DND-41 (cell line): ENCODE data around the gene ZNF688.

Experiments used
- ATAC-seq: fragments of 200-7000 bp; cut with Tn5 transposase; 3 replicates; pipeline ENCODE4 v1.9.1; 2021; ENCODE audit warnings: low read depth; ENCODE audit not compliant: insufficient read depth
- DNase-seq: peaks from one replicate; pipeline ENCODE4 v3.0.0-alpha.2; 2020
- H2AFZ ChIP-seq: 2 replicates; pipeline ENCODE4 v1.6.0; 2012; ENCODE audit warnings: low read depth, low read length
- H3K27ac ChIP-seq: 2 replicates; pipeline ENCODE4 v1.5.1; 2012; ENCODE audit warnings: low read length, inconsistent platforms
- H3K27me3 ChIP-seq: fragments of 200-600 bp; sonication (generic); 2 replicates; pipeline ENCODE4 v1.6.0; 2012; ENCODE audit warnings: low read length, mild to moderate bottlenecking, inconsistent platforms; ENCODE audit not compliant: insufficient read depth, poor library complexity
- H3K36me3 ChIP-seq: 2 replicates; pipeline ENCODE4 v1.5.1; 2012; ENCODE audit warnings: low read length, inconsistent platforms; ENCODE audit not compliant: insufficient read depth
- H3K4me1 ChIP-seq: 2 replicates; pipeline ENCODE4 v1.5.1; 2012; ENCODE audit warnings: mild to moderate bottlenecking, low read length; ENCODE audit not compliant: insufficient read depth
- H3K4me2 ChIP-seq: 2 replicates; pipeline ENCODE4 v1.6.0; 2012; ENCODE audit warnings: mild to moderate bottlenecking, moderate library complexity, low read length, inconsistent platforms; ENCODE audit not compliant: insufficient read depth
- H3K4me3 ChIP-seq, 2 experiments: fragments of 200-600 bp in 1 of 2; shearing (Covaris generic) in 1 of 2; 2 replicates each; pipeline ENCODE4 v1.5.1; 2012 to 2016; ENCODE audit warnings: inconsistent platforms in 2 of 2, low read length in 2 of 2, mild to moderate bottlenecking in 2 of 2, low read depth in 1 of 2, moderate library complexity in 1 of 2
- H3K79me2 ChIP-seq: 2 replicates; pipeline ENCODE4 v1.6.0; 2012; ENCODE audit warnings: low read length, inconsistent platforms; ENCODE audit not compliant: insufficient read depth
- H3K9ac ChIP-seq: 2 replicates; pipeline ENCODE4 v1.6.0; 2012; ENCODE audit warnings: low read depth, mild to moderate bottlenecking, inconsistent platforms, low read length, moderate library complexity
- H3K9me3 ChIP-seq: 2 replicates; pipeline ENCODE4 v1.5.1; 2012; ENCODE audit warnings: low read length, moderate library complexity, mild to moderate bottlenecking, inconsistent platforms; ENCODE audit not compliant: insufficient read depth, severe bottlenecking
- H4K20me1 ChIP-seq: 2 replicates; pipeline ENCODE4 v1.6.0; 2012; ENCODE audit warnings: low read length; ENCODE audit not compliant: insufficient read depth
- CTCF ChIP-seq: IDR thresholded peaks from 2 replicates; pipeline ENCODE4 v1.5.1; 2012; ENCODE audit warnings: borderline replicate concordance, low read length, moderate library complexity, mild to moderate bottlenecking; ENCODE audit not compliant: poor library complexity, severe bottlenecking; ENCODE audit errors: extremely low read depth
- EZH2 ChIP-seq: IDR thresholded peaks from 3 replicates; pipeline ENCODE4 v1.6.1; 2012; ENCODE audit warnings: borderline replicate concordance, low read depth, mild to moderate bottlenecking, moderate library complexity, low read length, inconsistent platforms; ENCODE audit not compliant: severe bottlenecking

Gene ZNF688

GRCh38 chr16:30528799-30529457, 42.6 kb downstream of the ZNF688 start:
- Histone ChIP-seq H3K9ac (no peak overlapping the region), H2AFZ (no peak overlapping the region), H3K27ac (peak overlapping the region; percentile 58), H4K20me1 (no peaks in the 10 kb centered on the region), H3K79me2 (peaks cover 20% of the 10 kb centered on the region), H3K27me3 (no peaks in the 10 kb centered on the region), H3K36me3 (peaks cover 29% of the 10 kb centered on the region), H3K9me3 (no peaks in the 10 kb centered on the region), H3K4me1 (peaks cover 45% of the 10 kb centered on the region), H3K4me2 (no peak overlapping the region), H3K4me3 (no peak overlapping the region)
- TF ChIP-seq EZH2 = no peak
- TF ChIP-seq CTCF = no peak
- no peak for ATAC-seq
- no peak for DNase-seq

- H4K20me1 ChIP-seq = no peaks in the 10 kb centered on the region
- DNase-seq = no peak
- H3K27me3 ChIP-seq = no peaks in the 10 kb centered on the region
- H3K4me3 ChIP-seq = peak overlapping the region in 1 of 2 experiments; percentile 80; a peak in 2 of 4 replicates
- H2AFZ ChIP-seq = peak overlapping the region; percentile 78
- peak overlapping the region; percentile 89 for H3K27ac ChIP-seq
- no peaks in the 10 kb centered on the region for H3K9me3 ChIP-seq
- ATAC-seq = no peak
- TF ChIP-seq CTCF = no peak
- TF ChIP-seq EZH2 = no peak
- H3K36me3 ChIP-seq = peaks cover 22% of the 10 kb centered on the region
- peak overlapping the region; percentile 84 for H3K4me2 ChIP-seq
- H3K79me2 ChIP-seq = peaks cover 8% of the 10 kb centered on the region
- peak overlapping the region; percentile 84 for H3K9ac ChIP-seq
- peaks cover 33% of the 10 kb centered on the region for H3K4me1 ChIP-seq
Measured at GRCh38 chr16:30527635-30528178, 43.8 kb downstream of the ZNF688 start.

GRCh38 chr16:30526823-30527634, 44.5 kb downstream of the ZNF688 start:
- H3K79me2 ChIP-seq = peaks cover under 1% of the 10 kb centered on the region; the same call in 1 of the 2 replicates
- ATAC-seq = peak; percentile 91
- TF ChIP-seq EZH2 (no peak), CTCF (peak; percentile 54)
- no peaks in the 10 kb centered on the region for H3K9me3 ChIP-seq
- peaks cover 29% of the 10 kb centered on the region for H3K4me1 ChIP-seq
- no peaks in the 10 kb centered on the region for H3K27me3 ChIP-seq
- H2AFZ ChIP-seq = peak overlapping the region; percentile 78
- peaks cover 15% of the 10 kb centered on the region for H3K36me3 ChIP-seq
- no peaks in the 10 kb centered on the region for H4K20me1 ChIP-seq
- peak overlapping the region; percentile 84 for H3K9ac ChIP-seq
- peak overlapping the region; percentile 89 for H3K27ac ChIP-seq
- peak; percentile 97 for DNase-seq
- H3K4me3 ChIP-seq = peak overlapping the region; percentile 80 to 82; a peak in 3 of 4 replicates
- peak overlapping the region; percentile 84 for H3K4me2 ChIP-seq
